Measurements from ENCODE around the gene INCENP. TPM values are rescaled to one million over a fixed set of nuclear protein-coding genes. Genes with fewer than 3 reads are reported as not detected.

The INCENP gene
- total RNA-seq, 2 experiments from 2014 or later: 12.6 to 16.3 TPM

DNA sequence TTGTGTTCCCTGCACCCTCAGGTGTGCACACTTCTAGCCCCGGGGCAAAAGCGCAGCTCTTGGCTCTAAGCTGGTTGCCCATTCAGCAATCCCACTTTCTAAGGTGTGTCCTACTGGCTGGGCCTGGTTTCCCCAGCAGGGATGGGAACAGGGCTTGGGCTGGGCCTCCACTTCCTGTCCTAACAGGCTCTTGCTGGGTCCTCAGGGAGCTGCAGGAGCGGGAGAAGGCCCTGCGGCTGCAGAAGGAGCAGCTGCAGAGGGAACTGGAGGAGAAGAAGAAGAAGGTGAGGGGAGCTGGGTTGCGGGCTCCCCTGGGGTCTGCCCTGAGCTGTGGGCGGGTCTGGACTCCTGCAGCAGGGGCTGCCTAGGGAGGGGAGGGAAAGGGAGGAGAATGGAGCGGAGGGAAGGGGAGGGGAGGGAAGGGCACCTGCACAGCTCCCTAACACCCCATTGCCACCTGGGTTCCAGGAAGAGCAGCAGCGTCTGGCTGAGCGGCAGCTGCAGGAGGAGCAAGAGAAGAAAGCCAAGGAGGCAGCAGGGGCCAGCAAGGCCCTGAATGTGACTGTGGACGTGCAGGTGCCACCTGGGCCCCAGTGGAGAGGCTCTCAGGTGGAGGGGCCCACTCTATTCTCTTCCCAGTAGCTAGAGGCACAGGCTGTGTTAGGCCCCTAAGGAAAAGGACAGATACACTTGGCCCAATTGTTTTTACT lies 24.6 kb downstream of the INCENP start:
- Mint-ChIP-seq H3K4me3 (no peak overlapping the region), H3K9me3 (no peaks in the 10 kb centered on the region), H3K27ac (no peak overlapping the region), H3K4me1 (ENCODE audit: low read depth) (no peaks in the 10 kb centered on the region), H3K36me3 (ENCODE audit: low read depth) (peaks cover 85% of the 10 kb centered on the region), H3K27me3 (no peaks in the 10 kb centered on the region)
- POLR2A ChIA-PET: no interaction called here
- DNase-seq: peak in 1 of 14 experiments; percentile 21
- no peaks in the 10 kb centered on the region for H3K27me3 ChIP-seq (ENCODE audit: control insufficient read depth in 1 of 2, insufficient read depth in 2 of 2, low read length in 2 of 2)
- H3K4me1 ChIP-seq (ENCODE audit: insufficient read depth, low read length): no peaks in the 10 kb centered on the region
- H3K27ac ChIP-seq (ENCODE audit: low read depth in 1 of 2, low read length in 2 of 2): no peak overlapping the region
- CTCF ChIA-PET: no interaction called here
- TF ChIP-seq, protein P1, sequence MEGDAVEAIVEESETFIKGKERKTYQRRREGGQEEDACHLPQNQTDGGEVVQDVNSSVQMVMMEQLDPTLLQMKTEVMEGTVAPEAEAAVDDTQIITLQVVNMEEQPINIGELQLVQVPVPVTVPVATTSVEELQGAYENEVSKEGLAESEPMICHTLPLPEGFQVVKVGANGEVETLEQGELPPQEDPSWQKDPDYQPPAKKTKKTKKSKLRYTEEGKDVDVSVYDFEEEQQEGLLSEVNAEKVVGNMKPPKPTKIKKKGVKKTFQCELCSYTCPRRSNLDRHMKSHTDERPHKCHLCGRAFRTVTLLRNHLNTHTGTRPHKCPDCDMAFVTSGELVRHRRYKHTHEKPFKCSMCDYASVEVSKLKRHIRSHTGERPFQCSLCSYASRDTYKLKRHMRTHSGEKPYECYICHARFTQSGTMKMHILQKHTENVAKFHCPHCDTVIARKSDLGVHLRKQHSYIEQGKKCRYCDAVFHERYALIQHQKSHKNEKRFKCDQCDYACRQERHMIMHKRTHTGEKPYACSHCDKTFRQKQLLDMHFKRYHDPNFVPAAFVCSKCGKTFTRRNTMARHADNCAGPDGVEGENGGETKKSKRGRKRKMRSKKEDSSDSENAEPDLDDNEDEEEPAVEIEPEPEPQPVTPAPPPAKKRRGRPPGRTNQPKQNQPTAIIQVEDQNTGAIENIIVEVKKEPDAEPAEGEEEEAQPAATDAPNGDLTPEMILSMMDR (IDR thresholded peaks at IDR 0.05): no peak
- H3K4me3 ChIP-seq (ENCODE audit: low read length): no peak overlapping the region
- intact Hi-C loops (cut with DNase I, micrococcal nuclease): no loop called here
- H3K9me3 ChIP-seq (ENCODE audit: control insufficient read depth in 1 of 2, insufficient read depth in 1 of 2, low read length in 2 of 2): no peaks in the 10 kb centered on the region
- ATAC-seq (ENCODE audit: poor library complexity): no peak
- peaks cover 74% of the 10 kb centered on the region for H3K36me3 ChIP-seq (ENCODE audit: insufficient read depth, low read length)

GRCh38 chr11:62149986-62150886 lies 26.4 kb downstream of the INCENP start:
- Mint-ChIP-seq H3K4me1 (ENCODE audit: low read depth) (no peaks in the 10 kb centered on the region), H3K9me3 (no peaks in the 10 kb centered on the region), H3K36me3 (ENCODE audit: low read depth) (peaks cover 72% of the 10 kb centered on the region), H3K27me3 (no peaks in the 10 kb centered on the region), H3K27ac (no peak overlapping the region), H3K4me3 (no peak overlapping the region)
- intact Hi-C loops (cut with DNase I, micrococcal nuclease): no loop called here
- ChIA-PET POLR2A (no interaction called here), CTCF (no interaction called here)
- Histone ChIP-seq H3K9me3 (ENCODE audit: control insufficient read depth in 1 of 2, insufficient read depth in 1 of 2, low read length in 2 of 2) (no peaks in the 10 kb centered on the region), H3K36me3 (ENCODE audit: insufficient read depth, low read length) (peaks cover 66% of the 10 kb centered on the region), H3K27ac (ENCODE audit: low read depth in 1 of 2, low read length in 2 of 2) (no peak overlapping the region), H3K4me1 (ENCODE audit: insufficient read depth, low read length) (no peaks in the 10 kb centered on the region), H3K4me3 (ENCODE audit: low read length) (no peak overlapping the region), H3K27me3 (ENCODE audit: control insufficient read depth in 1 of 2, insufficient read depth in 2 of 2, low read length in 2 of 2) (no peaks in the 10 kb centered on the region)
- DNase-seq (no peak), ATAC-seq (ENCODE audit: poor library complexity) (no peak)
- TF ChIP-seq, protein P1 (IDR thresholded peaks at IDR 0.05): no peak

DNA sequence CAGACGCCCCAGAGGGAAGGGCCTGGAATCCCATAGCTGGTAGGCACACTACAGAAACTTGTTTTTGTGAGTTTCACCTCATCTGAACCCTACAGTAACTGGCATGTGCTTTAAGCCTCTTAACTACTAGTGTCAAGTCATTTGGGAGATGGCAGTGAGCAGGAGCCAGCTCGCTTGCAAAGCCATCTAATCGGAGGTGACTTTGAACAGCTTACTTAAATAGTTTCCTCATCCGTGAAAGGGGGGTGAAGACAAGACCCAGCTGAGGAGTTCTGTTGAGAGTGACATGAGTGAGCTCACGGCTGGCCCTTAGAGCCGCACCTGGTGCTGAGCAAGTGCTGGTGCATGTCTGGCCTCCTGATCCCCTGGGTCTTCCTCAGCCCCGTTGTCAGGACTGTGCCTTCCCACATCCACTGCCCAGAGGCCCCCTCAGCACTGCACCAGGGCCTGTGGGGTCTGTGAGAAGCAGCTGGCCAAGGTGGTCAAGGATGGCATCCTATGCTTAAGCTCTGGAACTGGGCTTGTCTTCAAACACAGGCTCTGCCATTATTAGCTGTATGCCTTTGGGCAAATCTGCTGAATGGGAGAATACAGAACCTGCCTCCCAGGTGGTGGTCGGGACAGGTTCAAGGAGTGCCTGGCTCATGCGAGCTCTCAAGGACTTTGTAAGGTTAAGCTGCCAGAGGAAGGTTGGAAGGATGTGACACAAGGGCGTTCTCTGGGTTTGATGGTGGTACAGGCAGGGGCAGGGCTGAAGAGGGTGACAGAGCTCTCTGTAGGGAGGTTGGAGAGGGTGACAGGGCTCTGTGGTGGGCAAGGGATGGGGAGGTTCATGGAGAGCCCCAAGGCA lies 27.3 kb downstream of the INCENP start:
- H3K36me3 Mint-ChIP-seq (ENCODE audit: low read depth): peaks cover 63% of the 10 kb centered on the region
- no peak overlapping the region for H3K27ac Mint-ChIP-seq
- H3K4me1 Mint-ChIP-seq (ENCODE audit: low read depth): no peaks in the 10 kb centered on the region
- H3K4me3 ChIP-seq (ENCODE audit: low read length): no peak overlapping the region
- no peak overlapping the region for H3K4me3 Mint-ChIP-seq
- no peaks in the 10 kb centered on the region for H3K27me3 ChIP-seq (ENCODE audit: control insufficient read depth in 1 of 2, insufficient read depth in 2 of 2, low read length in 2 of 2)
- CTCF ChIA-PET: no interaction called here
- POLR2A ChIA-PET: no interaction called here
- intact Hi-C loops (cut with DNase I, micrococcal nuclease): no loop called here
- ATAC-seq (ENCODE audit: poor library complexity) (no peak), DNase-seq (no peak)
- TF ChIP-seq, protein P1 (IDR thresholded peaks at IDR 0.05): no peak
- no peaks in the 10 kb centered on the region for H3K9me3 Mint-ChIP-seq
- H3K27ac ChIP-seq (ENCODE audit: low read depth in 1 of 2, low read length in 2 of 2): no peak overlapping the region
- H3K36me3 ChIP-seq (ENCODE audit: insufficient read depth, low read length): peaks cover 58% of the 10 kb centered on the region
- no peaks in the 10 kb centered on the region for H3K9me3 ChIP-seq (ENCODE audit: control insufficient read depth in 1 of 2, insufficient read depth in 1 of 2, low read length in 2 of 2)
- H3K27me3 Mint-ChIP-seq: no peaks in the 10 kb centered on the region
- no peaks in the 10 kb centered on the region for H3K4me1 ChIP-seq (ENCODE audit: insufficient read depth, low read length)
